ENCODE data around the gene HOXB2. TPM values are rescaled to one million over a fixed set of nuclear protein-coding genes. Genes with fewer than 3 reads are reported as not detected.

HOXB2 gene
- total and polyA plus RNA-seq, 9 of the 15 experiments (the other 6 are each of a cell fraction or from before 2014, with no cell fraction given), result 2.1 to 97.7 (median 21.2) TPM

DNA sequence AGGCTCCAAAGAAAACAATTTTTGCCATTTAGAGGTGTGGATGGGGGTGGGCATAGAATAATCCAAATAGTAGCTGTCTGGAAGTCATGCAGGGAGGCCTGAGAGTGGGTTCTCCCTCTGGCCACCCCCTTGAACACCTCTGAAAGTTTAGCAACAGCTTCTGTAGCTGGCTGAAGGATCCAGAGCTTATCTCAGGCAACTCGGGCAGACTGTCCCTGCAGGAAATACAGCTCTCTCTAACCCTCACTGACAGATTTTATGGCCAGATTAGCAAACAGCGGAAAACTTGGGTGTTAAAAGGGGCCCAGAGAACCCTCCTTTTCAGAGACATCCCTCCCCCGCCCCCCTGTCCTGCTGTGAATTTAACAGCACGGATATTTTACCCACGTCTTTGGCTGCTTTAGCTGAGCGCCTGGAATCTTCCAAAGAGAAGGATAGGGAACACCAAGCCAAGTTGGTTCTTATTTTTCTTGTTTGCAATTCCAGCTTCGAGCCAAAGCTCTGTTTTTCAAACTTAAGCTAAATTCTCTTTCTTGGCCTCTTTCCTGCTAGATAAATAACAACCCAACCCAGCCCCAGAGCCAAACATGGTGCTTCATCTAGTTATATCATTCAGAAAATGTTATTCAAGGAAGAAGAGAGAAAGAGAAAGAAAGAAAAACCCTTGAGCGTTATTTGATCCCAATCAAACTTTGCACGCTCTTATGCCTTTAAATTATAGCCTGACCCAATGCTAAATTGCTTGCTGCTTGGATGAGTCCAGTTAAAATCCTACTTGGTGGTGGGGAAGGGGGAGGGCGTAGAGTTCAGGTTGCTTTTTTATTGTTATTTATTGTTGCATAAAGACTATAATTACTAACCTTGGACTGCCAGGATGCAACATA, 2.3 kb upstream of the HOXB2 start (continued):
- TF ChIP-seq, protein P1, sequence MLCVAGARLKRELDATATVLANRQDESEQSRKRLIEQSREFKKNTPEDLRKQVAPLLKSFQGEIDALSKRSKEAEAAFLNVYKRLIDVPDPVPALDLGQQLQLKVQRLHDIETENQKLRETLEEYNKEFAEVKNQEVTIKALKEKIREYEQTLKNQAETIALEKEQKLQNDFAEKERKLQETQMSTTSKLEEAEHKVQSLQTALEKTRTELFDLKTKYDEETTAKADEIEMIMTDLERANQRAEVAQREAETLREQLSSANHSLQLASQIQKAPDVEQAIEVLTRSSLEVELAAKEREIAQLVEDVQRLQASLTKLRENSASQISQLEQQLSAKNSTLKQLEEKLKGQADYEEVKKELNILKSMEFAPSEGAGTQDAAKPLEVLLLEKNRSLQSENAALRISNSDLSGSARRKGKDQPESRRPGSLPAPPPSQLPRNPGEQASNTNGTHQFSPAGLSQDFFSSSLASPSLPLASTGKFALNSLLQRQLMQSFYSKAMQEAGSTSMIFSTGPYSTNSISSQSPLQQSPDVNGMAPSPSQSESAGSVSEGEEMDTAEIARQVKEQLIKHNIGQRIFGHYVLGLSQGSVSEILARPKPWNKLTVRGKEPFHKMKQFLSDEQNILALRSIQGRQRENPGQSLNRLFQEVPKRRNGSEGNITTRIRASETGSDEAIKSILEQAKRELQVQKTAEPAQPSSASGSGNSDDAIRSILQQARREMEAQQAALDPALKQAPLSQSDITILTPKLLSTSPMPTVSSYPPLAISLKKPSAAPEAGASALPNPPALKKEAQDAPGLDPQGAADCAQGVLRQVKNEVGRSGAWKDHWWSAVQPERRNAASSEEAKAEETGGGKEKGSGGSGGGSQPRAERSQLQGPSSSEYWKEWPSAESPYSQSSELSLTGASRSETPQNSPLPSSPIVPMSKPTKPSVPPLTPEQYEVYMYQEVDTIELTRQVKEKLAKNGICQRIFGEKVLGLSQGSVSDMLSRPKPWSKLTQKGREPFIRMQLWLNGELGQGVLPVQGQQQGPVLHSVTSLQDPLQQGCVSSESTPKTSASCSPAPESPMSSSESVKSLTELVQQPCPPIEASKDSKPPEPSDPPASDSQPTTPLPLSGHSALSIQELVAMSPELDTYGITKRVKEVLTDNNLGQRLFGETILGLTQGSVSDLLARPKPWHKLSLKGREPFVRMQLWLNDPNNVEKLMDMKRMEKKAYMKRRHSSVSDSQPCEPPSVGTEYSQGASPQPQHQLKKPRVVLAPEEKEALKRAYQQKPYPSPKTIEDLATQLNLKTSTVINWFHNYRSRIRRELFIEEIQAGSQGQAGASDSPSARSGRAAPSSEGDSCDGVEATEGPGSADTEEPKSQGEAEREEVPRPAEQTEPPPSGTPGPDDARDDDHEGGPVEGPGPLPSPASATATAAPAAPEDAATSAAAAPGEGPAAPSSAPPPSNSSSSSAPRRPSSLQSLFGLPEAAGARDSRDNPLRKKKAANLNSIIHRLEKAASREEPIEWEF (CRISPR knock-in tag; IDR thresholded peaks at IDR 0.05), result no peak
- no peak for TF ChIP-seq ZNF699 (CRISPR knock-in tag; IDR thresholded peaks at IDR 0.05; ENCODE audit: insufficient replicate concordance)
- TF ChIP-seq, protein P2, sequence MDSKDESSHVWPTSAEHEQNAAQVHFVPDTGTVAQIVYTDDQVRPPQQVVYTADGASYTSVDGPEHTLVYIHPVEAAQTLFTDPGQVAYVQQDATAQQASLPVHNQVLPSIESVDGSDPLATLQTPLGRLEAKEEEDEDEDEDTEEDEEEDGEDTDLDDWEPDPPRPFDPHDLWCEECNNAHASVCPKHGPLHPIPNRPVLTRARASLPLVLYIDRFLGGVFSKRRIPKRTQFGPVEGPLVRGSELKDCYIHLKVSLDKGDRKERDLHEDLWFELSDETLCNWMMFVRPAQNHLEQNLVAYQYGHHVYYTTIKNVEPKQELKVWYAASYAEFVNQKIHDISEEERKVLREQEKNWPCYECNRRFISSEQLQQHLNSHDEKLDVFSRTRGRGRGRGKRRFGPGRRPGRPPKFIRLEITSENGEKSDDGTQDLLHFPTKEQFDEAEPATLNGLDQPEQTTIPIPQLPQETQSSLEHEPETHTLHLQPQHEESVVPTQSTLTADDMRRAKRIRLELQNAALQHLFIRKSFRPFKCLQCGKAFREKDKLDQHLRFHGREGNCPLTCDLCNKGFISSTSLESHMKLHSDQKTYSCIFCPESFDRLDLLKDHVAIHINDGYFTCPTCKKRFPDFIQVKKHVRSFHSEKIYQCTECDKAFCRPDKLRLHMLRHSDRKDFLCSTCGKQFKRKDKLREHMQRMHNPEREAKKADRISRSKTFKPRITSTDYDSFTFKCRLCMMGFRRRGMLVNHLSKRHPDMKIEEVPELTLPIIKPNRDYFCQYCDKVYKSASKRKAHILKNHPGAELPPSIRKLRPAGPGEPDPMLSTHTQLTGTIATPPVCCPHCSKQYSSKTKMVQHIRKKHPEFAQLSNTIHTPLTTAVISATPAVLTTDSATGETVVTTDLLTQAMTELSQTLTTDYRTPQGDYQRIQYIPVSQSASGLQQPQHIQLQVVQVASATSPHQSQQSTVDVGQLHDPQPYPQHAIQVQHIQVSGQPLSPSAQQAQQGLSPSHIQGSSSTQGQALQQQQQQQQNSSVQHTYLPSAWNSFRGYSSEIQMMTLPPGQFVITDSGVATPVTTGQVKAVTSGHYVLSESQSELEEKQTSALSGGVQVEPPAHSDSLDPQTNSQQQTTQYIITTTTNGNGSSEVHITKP (IDR thresholded peaks at IDR 0.05; ENCODE audit: partially characterized antibody), result peak; percentile 87
- TF ChIP-seq NR2C2 (CRISPR knock-in tag; IDR thresholded peaks at IDR 0.05), result no peak
- no peak for TF ChIP-seq NR2C2 (tag; IDR thresholded peaks at IDR 0.05)
- no peak; the same call in 1 of the 2 replicates for TF ChIP-seq BHLHE40 (IDR thresholded peaks at IDR 0.05; ENCODE audit: low read length)
- peak; percentile 74; the same call in 1 of the 2 replicates for TF ChIP-seq JUND (IDR thresholded peaks at IDR 0.05; ENCODE audit: borderline replicate concordance, low read depth, low read length)
- TF ChIP-seq JUND (tag; IDR thresholded peaks at IDR 0.05; ENCODE audit: borderline replicate concordance, low read depth, low read length), result peak; percentile 59; the same call in 1 of the 3 replicates
- TF ChIP-seq, protein P3, sequence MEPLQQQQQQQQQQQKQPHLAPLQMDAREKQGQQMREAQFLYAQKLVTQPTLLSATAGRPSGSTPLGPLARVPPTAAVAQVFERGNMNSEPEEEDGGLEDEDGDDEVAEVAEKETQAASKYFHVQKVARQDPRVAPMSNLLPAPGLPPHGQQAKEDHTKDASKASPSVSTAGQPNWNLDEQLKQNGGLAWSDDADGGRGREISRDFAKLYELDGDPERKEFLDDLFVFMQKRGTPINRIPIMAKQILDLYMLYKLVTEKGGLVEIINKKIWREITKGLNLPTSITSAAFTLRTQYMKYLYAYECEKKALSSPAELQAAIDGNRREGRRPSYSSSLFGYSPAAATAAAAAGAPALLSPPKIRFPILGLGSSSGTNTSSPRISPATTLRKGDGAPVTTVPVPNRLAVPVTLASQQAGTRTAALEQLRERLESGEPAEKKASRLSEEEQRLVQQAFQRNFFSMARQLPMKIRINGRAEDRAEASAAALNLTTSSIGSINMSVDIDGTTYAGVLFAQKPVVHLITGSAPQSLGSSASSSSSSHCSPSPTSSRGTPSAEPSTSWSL (CRISPR knock-in tag; IDR thresholded peaks at IDR 0.05; ENCODE audit: borderline replicate concordance), result no peak
- no peak for TF ChIP-seq CHD4 (IDR thresholded peaks at IDR 0.05; ENCODE audit: insufficient read depth, insufficient replicate concordance, low read depth, low read length, poor library complexity, severe bottlenecking)
- TF ChIP-seq CBFA2T3 (IDR thresholded peaks at IDR 0.05), result peak; percentile 89
- 0 out of 2 replicates have a peak, but pooled peaks have one; percentile 16 for TF ChIP-seq ESRRA (IDR thresholded peaks at IDR 0.05; ENCODE audit: borderline replicate concordance, low read depth)
- peak; percentile 63 for TF ChIP-seq NEUROD1 (IDR thresholded peaks at IDR 0.05; ENCODE audit: borderline replicate concordance, low read depth, low read length, partially characterized antibody)
- no peak for TF ChIP-seq ZNF175 (CRISPR knock-in tag; IDR thresholded peaks at IDR 0.05; ENCODE audit: low read depth)
- TF ChIP-seq, protein P4, sequence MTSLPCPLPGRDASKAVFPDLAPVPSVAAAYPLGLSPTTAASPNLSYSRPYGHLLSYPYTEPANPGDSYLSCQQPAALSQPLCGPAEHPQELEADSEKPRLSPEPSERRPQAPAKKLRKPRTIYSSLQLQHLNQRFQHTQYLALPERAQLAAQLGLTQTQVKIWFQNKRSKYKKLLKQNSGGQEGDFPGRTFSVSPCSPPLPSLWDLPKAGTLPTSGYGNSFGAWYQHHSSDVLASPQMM (CRISPR knock-in tag; IDR thresholded peaks at IDR 0.05), result no peak
